SK-N-SH (cell line): ENCODE data around the gene RIC8B. TPM values are rescaled to one million over a fixed set of nuclear protein-coding genes. Genes with fewer than 3 reads are reported as not detected.

Experiments used
- CTCF ChIA-PET: fragments of 300-600, 350-600 bp; formaldehyde crosslinking; extraction: SDS; loops from one replicate; lab custom pipeline; 2021; lab: Yijun Ruan, JAX
- POLR2A ChIA-PET: fragments of 350-600 bp; sonication (Branson Sonifier 250); formaldehyde crosslinking; extraction: SDS; loops from one replicate; lab custom pipeline; 2020; ENCODE audit warnings: antibody characterized with exemption, inconsistent platforms; lab: Yijun Ruan, JAX
- DNase-seq: peaks from one replicate; pipeline ENCODE4 v3.0.0; 2012
- H2AFZ ChIP-seq: fragments of 200-600 bp; sonication (generic); 2 replicates; pipeline ENCODE4 v1.8.1; 2016; ENCODE audit warnings: antibody characterized with exemption, mild to moderate bottlenecking, low read depth
- H3F3A ChIP-seq: fragments of 200-600 bp; sonication (generic); replicated peaks from 2 replicates; pipeline ENCODE3; 2016; ENCODE audit warnings: antibody characterized with exemption, mild to moderate bottlenecking; ENCODE audit not compliant: insufficient read depth
- H3K27ac ChIP-seq, 2 experiments: fragments of 200-500 bp in 1 of 2; fragments of 200-600 bp in 1 of 2; sonication (Bioruptor generic) in 1 of 2; sonication (generic), shearing (Covaris generic) in 1 of 2; 2 replicates each; pipeline versions ENCODE4 v1.5.1 to v1.6.1; 2014 to 2016; ENCODE audit warnings: low read depth in 2 of 2, inconsistent platforms in 1 of 2, low read length in 1 of 2, mild to moderate bottlenecking in 1 of 2, mixed read lengths in 1 of 2
- H3K27me3 ChIP-seq: fragments of 200-600 bp; sonication (generic), shearing (Covaris generic); 2 replicates; pipeline ENCODE4 v1.6.1; 2016; ENCODE audit warnings: mixed run types; ENCODE audit not compliant: insufficient read depth
- H3K36me3 ChIP-seq, 2 experiments: fragments of 200-500 bp in 1 of 2; fragments of 200-600 bp in 1 of 2; sonication (Bioruptor generic) in 1 of 2; sonication (generic) in 1 of 2; replicated peaks in 1 of 2; 2 replicates each; pipeline versions ENCODE3 to v1.5.1; 2014 to 2016; ENCODE audit warnings: low read length in 1 of 2, mild to moderate bottlenecking in 1 of 2; ENCODE audit not compliant: insufficient read depth in 2 of 2, control insufficient read depth in 1 of 2
- H3K4me1 ChIP-seq, 2 experiments: fragments of 200-500 bp in 1 of 2; fragments of 200-600 bp in 1 of 2; sonication (Bioruptor generic) in 1 of 2; sonication (generic), shearing (Covaris generic) in 1 of 2; 2 replicates each; pipeline versions ENCODE4 v1.5.1 to v1.6.1; 2014 to 2016; ENCODE audit warnings: low read depth in 1 of 2, low read length in 1 of 2, mixed run types in 1 of 2; ENCODE audit not compliant: insufficient read depth in 2 of 2, control insufficient read depth in 1 of 2
- H3K4me2 ChIP-seq: fragments of 200-600 bp; sonication (generic), shearing (Covaris generic); 2 replicates; pipeline ENCODE4 v1.6.1; 2017; ENCODE audit warnings: mixed run types
- H3K4me3 ChIP-seq, 2 experiments: fragments of 200-500 bp in 1 of 2; fragments of 200-600 bp in 1 of 2; sonication (Bioruptor generic) in 1 of 2; sonication (generic), shearing (Covaris generic) in 1 of 2; 2 replicates each; pipeline versions ENCODE4 v1.5.1 to v1.8.1; 2014 to 2016; ENCODE audit warnings: low read depth in 2 of 2, inconsistent platforms in 1 of 2, low read length in 1 of 2, mild to moderate bottlenecking in 1 of 2, mixed read lengths in 1 of 2, moderate library complexity in 1 of 2
- H3K79me2 ChIP-seq: fragments of 200-600 bp; sonication (generic); 2 replicates; pipeline ENCODE4 v1.8.1; 2017; ENCODE audit warnings: mild to moderate bottlenecking; ENCODE audit not compliant: insufficient read depth
- H3K9ac ChIP-seq: fragments of 200-600 bp; sonication (generic); 2 replicates; pipeline ENCODE4 v1.6.1; 2017; ENCODE audit warnings: mixed run types
- H3K9me2 ChIP-seq: fragments of 200-600 bp; sonication (generic); 2 replicates; pipeline ENCODE4 v1.6.1; 2017; ENCODE audit warnings: mixed run types
- H3K9me3 ChIP-seq: fragments of 200-600 bp; sonication (generic); 2 replicates; pipeline ENCODE4 v1.6.1; 2017; ENCODE audit warnings: mixed run types, mild to moderate bottlenecking, moderate library complexity
- H4K20me1 ChIP-seq: fragments of 200-600 bp; sonication (generic); 2 replicates; pipeline ENCODE4 v1.6.1; 2017; ENCODE audit warnings: mild to moderate bottlenecking, mixed run types; ENCODE audit not compliant: insufficient read depth
- CHD2 ChIP-seq: fragments of 150-350 bp; IDR thresholded peaks from 2 replicates; pipeline ENCODE4 v1.6.1; 2018; ENCODE audit warnings: low read length; ENCODE audit not compliant: partially characterized antibody
- CTCF ChIP-seq: fragments of 200-600 bp; sonication (generic); IDR thresholded peaks from 2 replicates; pipeline ENCODE4 v1.6.1; 2017; ENCODE audit warnings: antibody characterized with exemption, mild to moderate bottlenecking, moderate library complexity
- FOXJ3 ChIP-seq: sonication (generic); formaldehyde crosslinking; IDR thresholded peaks from 2 replicates; pipeline ENCODE4 v1.5.1; 2020; ENCODE audit warnings: mild to moderate bottlenecking, missing genetic modification reagents
- FOXM1 ChIP-seq: IDR thresholded peaks from 2 replicates; pipeline ENCODE4 v1.4.0; 2012; ENCODE audit warnings: low read depth, mild to moderate bottlenecking
- GABPA ChIP-seq: IDR thresholded peaks from 2 replicates; pipeline ENCODE4 v1.4.0; 2012; ENCODE audit warnings: low read depth, mild to moderate bottlenecking
- GATA2 ChIP-seq: sonication (generic); formaldehyde crosslinking; IDR thresholded peaks from 2 replicates; pipeline ENCODE4 v1.5.0; 2020; ENCODE audit warnings: mild to moderate bottlenecking, missing genetic modification reagents
- IRF3 ChIP-seq: fragments of 150-350 bp; IDR thresholded peaks from 2 replicates; pipeline ENCODE4 v1.6.1; 2016; ENCODE audit warnings: mild to moderate bottlenecking, low read depth, low read length
- MEF2A ChIP-seq: IDR thresholded peaks from 2 replicates; pipeline ENCODE4 v1.4.0; 2012; ENCODE audit warnings: low read depth, borderline replicate concordance
- NFIC ChIP-seq: IDR thresholded peaks from 2 replicates; pipeline ENCODE4 v1.4.0; 2012; ENCODE audit warnings: borderline replicate concordance
- POLR2AphosphoS5 ChIP-seq: IDR thresholded peaks from 2 replicates; pipeline ENCODE4 v1.6.1; 2012; ENCODE audit warnings: low read depth, low read length
- REST ChIP-seq: IDR thresholded peaks from 2 replicates; pipeline ENCODE4 v1.6.1; 2012; ENCODE audit warnings: mild to moderate bottlenecking, low read depth, low read length, moderate library complexity
- RFX5 ChIP-seq: IDR thresholded peaks from 2 replicates; pipeline ENCODE4 v1.6.1; 2012; ENCODE audit warnings: mild to moderate bottlenecking, improper control_type of control experiment, low read length
- RXRA ChIP-seq: IDR thresholded peaks from 2 replicates; pipeline ENCODE4 v1.4.0; 2012; ENCODE audit warnings: low read depth, mild to moderate bottlenecking, borderline replicate concordance
- SIN3A ChIP-seq: IDR thresholded peaks from 2 replicates; pipeline ENCODE4 v1.6.1; 2012; ENCODE audit warnings: low read depth, mild to moderate bottlenecking, low read length, moderate library complexity, borderline replicate concordance
- SMC3 ChIP-seq: IDR thresholded peaks from 2 replicates; pipeline ENCODE4 v1.6.1; 2012; ENCODE audit warnings: low read depth, low read length, improper control_type of control experiment
- TAF1 ChIP-seq: IDR thresholded peaks from 2 replicates; pipeline ENCODE4 v1.6.1; 2012; ENCODE audit warnings: low read depth, mild to moderate bottlenecking, low read length, moderate library complexity, borderline replicate concordance
- TCF12 ChIP-seq: IDR thresholded peaks from 2 replicates; pipeline ENCODE4 v1.4.0; 2012
- TEAD4 ChIP-seq: IDR thresholded peaks from 2 replicates; pipeline ENCODE4 v1.4.0; 2012; ENCODE audit warnings: mild to moderate bottlenecking, borderline replicate concordance; ENCODE audit not compliant: insufficient read depth
- USF2 ChIP-seq: fragments of 150-350 bp; IDR thresholded peaks from 2 replicates; pipeline ENCODE4 v1.6.1; 2017; ENCODE audit warnings: antibody characterized with exemption, low read length, low read depth, borderline replicate concordance
- YY1 ChIP-seq: IDR thresholded peaks from 2 replicates; pipeline ENCODE4 v1.4.0; 2012; ENCODE audit warnings: low read depth, mild to moderate bottlenecking
- WGBS: methylation state at CpG from one replicate; pipeline ENCODE4 v1.1.6; 2017; ENCODE audit warnings: low lambda C conversion rate; 5-methylcytosine and 5-hydroxymethylcytosine counted together
- polyA plus RNA-seq, 3 experiments: library from polyadenylated mRNA; depleted of rRNA; stranded (reverse); fragments of >200 nt; gene quantifications; 2 replicates each; pipeline ENCODE4 v1.2.3, GENCODE V29; 2012
- TF ChIP-seq, protein P1 (sequence below): IDR thresholded peaks from 2 replicates; pipeline ENCODE4 v1.4.0; 2012; ENCODE audit warnings: low read depth, borderline replicate concordance

Gene RIC8B
- polyA plus RNA-seq, 1 of the 3 experiments (the other 2 are of a cell fraction): 6.2 TPM

GRCh38 chr12:106804668-106805067, 30.2 kb downstream of the RIC8B start:
- 84% methylated on average over 3 of the region's 3 CpGs for WGBS
- no peaks in the 10 kb centered on the region for H3K4me1 ChIP-seq
- H2AFZ ChIP-seq: no peak overlapping the region
- no peaks in the 10 kb centered on the region for H3K9me3 ChIP-seq
- DNase-seq: no peak
- peaks cover 15 to 28% of the 10 kb centered on the region in 2 experiments for H3K36me3 ChIP-seq
- H3K9ac ChIP-seq: no peak overlapping the region
- H3F3A ChIP-seq: no peaks in the 10 kb centered on the region
- no peak for TF ChIP-seq FOXJ3 (CRISPR knock-in tag)
- TF ChIP-seq SIN3A: no peak
- TF ChIP-seq, protein P1, sequence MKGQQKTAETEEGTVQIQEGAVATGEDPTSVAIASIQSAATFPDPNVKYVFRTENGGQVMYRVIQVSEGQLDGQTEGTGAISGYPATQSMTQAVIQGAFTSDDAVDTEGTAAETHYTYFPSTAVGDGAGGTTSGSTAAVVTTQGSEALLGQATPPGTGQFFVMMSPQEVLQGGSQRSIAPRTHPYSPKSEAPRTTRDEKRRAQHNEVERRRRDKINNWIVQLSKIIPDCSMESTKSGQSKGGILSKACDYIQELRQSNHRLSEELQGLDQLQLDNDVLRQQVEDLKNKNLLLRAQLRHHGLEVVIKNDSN: no peak
- no peak for TF ChIP-seq IRF3
- TF ChIP-seq USF2: no peak
- no peak for TF ChIP-seq REST
- H3K4me2 ChIP-seq: no peak overlapping the region
- H3K27ac ChIP-seq: no peak overlapping the region
- no peaks in the 10 kb centered on the region for H3K27me3 ChIP-seq
- no peak overlapping the region for H3K4me3 ChIP-seq
- no peaks in the 10 kb centered on the region for H3K9me2 ChIP-seq
- CTCF ChIA-PET: no interaction called here
- no peaks in the 10 kb centered on the region; the same call in 1 of the 2 replicates for H3K79me2 ChIP-seq
- POLR2A ChIA-PET: no interaction called here
- H4K20me1 ChIP-seq: no peaks in the 10 kb centered on the region

GRCh38 chr12:106814714-106815113, 40.2 kb downstream of the RIC8B start:
- no peak for DNase-seq
- Histone ChIP-seq H3K4me3 (no peak overlapping the region), H3F3A (peaks cover 4% of the 10 kb centered on the region), H3K36me3 (peaks cover 19 to 26% of the 10 kb centered on the region in 2 experiments), H3K9me3 (no peaks in the 10 kb centered on the region), H3K4me2 (no peak overlapping the region), H3K4me1 (no peaks in the 10 kb centered on the region), H4K20me1 (no peaks in the 10 kb centered on the region), H3K27ac (no peak overlapping the region), H3K79me2 (0 out of 2 replicates have a peak, but pooled peaks cover 4% of the 10 kb centered on the region), H3K9me2 (no peaks in the 10 kb centered on the region), H3K9ac (no peak overlapping the region), H3K27me3 (no peaks in the 10 kb centered on the region), H2AFZ (no peak overlapping the region)
- WGBS: 92% methylated on average over 6 of the region's 6 CpGs
- no peak for TF ChIP-seq SMC3
- TF ChIP-seq TEAD4: no peak
- TF ChIP-seq CTCF: no peak
- TF ChIP-seq MEF2A: no peak
- no peak for TF ChIP-seq GABPA
- TF ChIP-seq NFIC: no peak
- no peak for TF ChIP-seq RXRA
- no peak for TF ChIP-seq CHD2
- no peak for TF ChIP-seq FOXM1
- no peak for TF ChIP-seq TAF1
- no peak for TF ChIP-seq POLR2AphosphoS5
- TF ChIP-seq GATA2: no peak
- no peak for TF ChIP-seq RFX5
- TF ChIP-seq YY1: no peak
- TF ChIP-seq TCF12: no peak
- ChIA-PET POLR2A (no interaction called here), CTCF (interaction anchor here (1.5 kb wide), 1 partner anchor 26 kb away, joined by 3 read pairs; no protein-coding TSS in a partner anchor)
